Osteocyte (in vitro differentiated cells): ENCODE data around the gene TCN2. TPM values are rescaled to one million over a fixed set of nuclear protein-coding genes. Genes with fewer than 3 reads are reported as not detected.
A peak's percentile ranks its signal among the peaks of the same experiment; 100 is the strongest.

ENCODE experiments used
- DNase-seq: peaks from one replicate; pipeline ENCODE4 v3.0.0; 2021; ENCODE audit warnings: mixed read lengths; ENCODE audit not compliant: unreplicated experiment; ENCODE audit errors: extremely low spot score
- H3K27ac Mint-ChIP-seq: one replicate; pipeline ENCODE4 v1.8.0; 2021; ENCODE audit warnings: mild to moderate bottlenecking, mixed read lengths; ENCODE audit not compliant: unreplicated experiment
- H3K27me3 Mint-ChIP-seq: one replicate; pipeline ENCODE4 v1.8.0; 2021; ENCODE audit warnings: mixed read lengths; ENCODE audit not compliant: unreplicated experiment
- H3K36me3 Mint-ChIP-seq: one replicate; pipeline ENCODE4 v1.8.0; 2021; ENCODE audit warnings: mixed read lengths; ENCODE audit not compliant: unreplicated experiment
- H3K4me1 Mint-ChIP-seq: one replicate; pipeline ENCODE4 v1.8.0; 2021; ENCODE audit warnings: mixed read lengths; ENCODE audit not compliant: unreplicated experiment
- H3K4me3 Mint-ChIP-seq: one replicate; pipeline ENCODE4 v1.8.0; 2021; ENCODE audit warnings: mild to moderate bottlenecking, moderate library complexity, mixed read lengths; ENCODE audit not compliant: unreplicated experiment
- H3K9me3 Mint-ChIP-seq: one replicate; pipeline ENCODE4 v1.8.0; 2021; ENCODE audit warnings: mixed read lengths; ENCODE audit not compliant: unreplicated experiment
- CTCF ChIP-seq: fragments of 200-600 bp; sonication (generic); IDR thresholded peaks from 2 replicates; pipeline ENCODE4 v1.5.0; 2021; ENCODE audit warnings: antibody characterized with exemption, mild to moderate bottlenecking, moderate library complexity
- total RNA-seq: library from RNA; stranded (reverse); gene quantifications from 2 replicates; pipeline ENCODE4 v1.2.1, GENCODE V29; 2021

The TCN2 gene
- total RNA-seq, 1 donor from 2014 or later = 57.7 TPM

GRCh38 chr22:30572210-30572609, 34.8 kb upstream of the TCN2 start:
- Mint-ChIP-seq H3K9me3 (no peaks in the 10 kb centered on the region), H3K4me1 (peaks cover 10% of the 10 kb centered on the region), H3K27ac (no peak overlapping the region), H3K27me3 (peaks cover 30% of the 10 kb centered on the region), H3K36me3 (peaks cover 11% of the 10 kb centered on the region), H3K4me3 (no peak overlapping the region)
- TF ChIP-seq CTCF = no peak
- DNase-seq = no peak

- Mint-ChIP-seq H3K36me3 (peaks cover 17% of the 10 kb centered on the region), H3K9me3 (no peaks in the 10 kb centered on the region), H3K4me1 (peaks cover 10% of the 10 kb centered on the region), H3K4me3 (no peak overlapping the region), H3K27me3 (peaks cover 26% of the 10 kb centered on the region), H3K27ac (no peak overlapping the region)
- no peak for TF ChIP-seq CTCF
- no peak for DNase-seq
These were observed 34.0 kb upstream of the TCN2 start for GRCh38 chr22:30572840-30573593.

- no peak overlapping the region for H3K27ac Mint-ChIP-seq
These were observed 33.3 kb upstream of the TCN2 start for GRCh38 chr22:30573594-30574094.

GRCh38 chr22:30574095-30574981, 32.6 kb upstream of the TCN2 start, which contains the start of gene GAL3ST1:
GAL3ST1 (minus strand) TSS chr22:30574665; CDS start chr22:30557392, 17,273 bp downstream.
- no peak within 1 kb of the TSS for H3K27ac Mint-ChIP-seq

More at GRCh38 chr22:30573594-30574094, 33.3 kb upstream of the TCN2 start:
- H3K4me1 Mint-ChIP-seq = peaks cover 10% of the 10 kb centered on the region
- TF ChIP-seq CTCF = no peak
- no peaks in the 10 kb centered on the region for H3K9me3 Mint-ChIP-seq
- no peak overlapping the region for H3K4me3 Mint-ChIP-seq
- DNase-seq = no peak
- H3K36me3 Mint-ChIP-seq = peaks cover 18% of the 10 kb centered on the region
- peaks cover 20% of the 10 kb centered on the region for H3K27me3 Mint-ChIP-seq

More at GRCh38 chr22:30574095-30574981, 32.6 kb upstream of the TCN2 start, which contains the start of gene GAL3ST1:
- DNase-seq = no peak
- H3K36me3 Mint-ChIP-seq = peaks cover 25% of the 10 kb centered on the region
- peak within 1 kb of the TSS; percentile 59 for H3K4me3 Mint-ChIP-seq
- TF ChIP-seq CTCF = no peak
- peaks cover 17% of the 10 kb centered on the region for H3K27me3 Mint-ChIP-seq
- H3K4me1 Mint-ChIP-seq = peaks cover 10% of the 10 kb centered on the region
- no peaks in the 10 kb centered on the region for H3K9me3 Mint-ChIP-seq
